OCI-LY3 (cell line): Measurements from ENCODE around the gene CYP2E1.
A peak's percentile ranks its signal among the peaks of the same experiment; 100 is the strongest.
"Not testable (repeated sequence)": the region's sequence is repeated elsewhere in the genome, so short reads cannot be mapped to it uniquely, and the experiment has no call there.

Experiments
- H2AFZ ChIP-seq: fragments of 200-600, 300-600 bp; shearing (Covaris generic); 2 replicates; pipeline ENCODE4 v1.6.0; 2014; ENCODE audit warnings: antibody characterized with exemption, low read depth, low read length
- H3K27ac ChIP-seq: fragments of 200-600, 300-600 bp; sonication (generic); 2 replicates; pipeline ENCODE4 v1.5.1; 2014; ENCODE audit warnings: mild to moderate bottlenecking, low read length, moderate library complexity, mixed read lengths
- H3K27me3 ChIP-seq: fragments of 200-600, 300-600 bp; sonication (generic); 2 replicates; pipeline ENCODE4 v1.6.1; 2014; ENCODE audit warnings: low read depth, low read length, mixed read lengths
- H3K36me3 ChIP-seq: fragments of 200-600, 300-600 bp; sonication (generic); replicated peaks from 2 replicates; pipeline ENCODE3; 2014; ENCODE audit warnings: low read depth, low read length, mixed read lengths
- H3K4me1 ChIP-seq: fragments of 300-600, 200-600 bp; sonication (generic); 2 replicates; pipeline ENCODE4 v1.6.1; 2014; ENCODE audit warnings: low read length, mixed read lengths
- H3K4me2 ChIP-seq: fragments of 200-600, 300-600 bp; sonication (generic); 2 replicates; pipeline ENCODE4 v1.6.1; 2014; ENCODE audit warnings: low read length, mixed read lengths
- H3K4me3 ChIP-seq: fragments of 300-600, 200-600 bp; sonication (generic); 2 replicates; pipeline ENCODE4 v1.5.1; 2014; ENCODE audit warnings: antibody characterized with exemption, mild to moderate bottlenecking, low read length, moderate library complexity
- H3K79me2 ChIP-seq: fragments of 300-600, 200-600 bp; shearing (Covaris generic); 2 replicates; pipeline ENCODE4 v1.6.1; 2014; ENCODE audit warnings: mild to moderate bottlenecking, low read length, mixed read lengths
- H3K9ac ChIP-seq: fragments of 300-600, 200-600 bp; shearing (Covaris generic); 2 replicates; pipeline ENCODE4 v1.6.0; 2014; ENCODE audit warnings: mild to moderate bottlenecking, low read length, moderate library complexity
- H3K9me3 ChIP-seq: fragments of 200-600, 300-600 bp; shearing (Covaris generic); 2 replicates; pipeline ENCODE4 v1.6.1; 2014; ENCODE audit warnings: low read length, mixed read lengths; ENCODE audit not compliant: insufficient read depth
- H4K20me1 ChIP-seq: fragments of 200-600, 300-600 bp; sonication (generic); 2 replicates; pipeline ENCODE4 v1.6.1; 2016; ENCODE audit warnings: low read length, mixed read lengths; ENCODE audit not compliant: insufficient read depth
- CTCF ChIP-seq: fragments of 200-600, 300-600 bp; sonication (generic); IDR thresholded peaks from 2 replicates; pipeline ENCODE4 v1.5.1; 2014; ENCODE audit warnings: antibody characterized with exemption, low read length, low read depth
- EZH2phosphoT487 ChIP-seq: fragments of 200-600 bp; shearing (Covaris generic); IDR thresholded peaks from 2 replicates; pipeline ENCODE4 v1.6.1; 2018; ENCODE audit warnings: antibody characterized with exemption, mixed run types, low read depth

Gene CYP2E1

GRCh38 chr10:133516057-133516456, 11.1 kb upstream of the CYP2E1 start:
- Histone ChIP-seq H3K4me2 (no peak overlapping the region), H4K20me1 (no peaks in the 10 kb centered on the region), H3K79me2 (no peaks in the 10 kb centered on the region), H3K36me3 (no peaks in the 10 kb centered on the region), H3K4me3 (no peak overlapping the region), H3K4me1 (peaks cover 4% of the 10 kb centered on the region), H3K27me3 (no peaks in the 10 kb centered on the region), H3K9me3 (no peaks in the 10 kb centered on the region), H2AFZ (no peak overlapping the region), H3K9ac (no peak overlapping the region), H3K27ac (no peak overlapping the region)
- TF ChIP-seq CTCF (no peak), EZH2phosphoT487 (no peak)

GRCh38 chr10:133518517-133518916, 8.6 kb upstream of the CYP2E1 start:
- H4K20me1 ChIP-seq, H3K27me3 ChIP-seq, H3K27ac ChIP-seq, H3K4me1 ChIP-seq, H3K4me2 ChIP-seq, H3K79me2 ChIP-seq, H3K9me3 ChIP-seq, H2AFZ ChIP-seq, H3K9ac ChIP-seq, H3K36me3 ChIP-seq, H3K4me3 ChIP-seq: not testable (repeated sequence)

- peak overlapping the region; percentile 22; the same call in 1 of the 2 replicates for H3K27ac ChIP-seq
- H3K9me3 ChIP-seq = peaks cover 3% of the 10 kb centered on the region; the same call in 1 of the 2 replicates
- H3K9ac ChIP-seq = peak overlapping the region; percentile 80
- no peaks in the 10 kb centered on the region for H4K20me1 ChIP-seq
- TF ChIP-seq EZH2phosphoT487 (no peak), CTCF (peak; percentile 73)
- peaks cover 4% of the 10 kb centered on the region for H3K4me1 ChIP-seq
- no peaks in the 10 kb centered on the region for H3K36me3 ChIP-seq
- peak overlapping the region; percentile 96 for H3K4me2 ChIP-seq
- H2AFZ ChIP-seq = peak overlapping the region; percentile 99
- H3K4me3 ChIP-seq = peak overlapping the region; percentile 92
- H3K27me3 ChIP-seq = no peaks in the 10 kb centered on the region
- H3K79me2 ChIP-seq = no peaks in the 10 kb centered on the region
These were observed 6.9 kb upstream of the CYP2E1 start for GRCh38 chr10:133520193-133520738.

- no peaks in the 10 kb centered on the region for H4K20me1 ChIP-seq
- no peak overlapping the region for H3K9ac ChIP-seq
- no peak overlapping the region for H3K27ac ChIP-seq
- H3K9me3 ChIP-seq = peaks cover 3% of the 10 kb centered on the region; the same call in 1 of the 2 replicates
- H2AFZ ChIP-seq = no peak overlapping the region
- no peaks in the 10 kb centered on the region for H3K36me3 ChIP-seq
- no peaks in the 10 kb centered on the region for H3K79me2 ChIP-seq
- TF ChIP-seq EZH2phosphoT487 (no peak), CTCF (no peak)
- no peak overlapping the region for H3K4me2 ChIP-seq
- no peaks in the 10 kb centered on the region for H3K27me3 ChIP-seq
- H3K4me3 ChIP-seq = no peak overlapping the region
- H3K4me1 ChIP-seq = peaks cover 4% of the 10 kb centered on the region
These were observed 3.4 kb upstream of the CYP2E1 start for GRCh38 chr10:133523631-133524203.
